GM18507 (cell line): ENCODE data around the gene CDH8.
"Not testable (repeated sequence)": the region's sequence is repeated elsewhere in the genome, so short reads cannot be mapped to it uniquely, and the experiment has no call there.

Experiments
- DNase-seq: peaks from one replicate; pipeline ENCODE4 v3.0.0; 2011; ENCODE audit warnings: low read depth; ENCODE audit not compliant: insufficient read length; ENCODE audit errors: extremely low spot score
- FAIRE-seq: peaks from 2 replicates; lab custom pipeline; 2011; peaks lifted over from hg19 to GRCh38; lab: Jason Lieb, UNC

The CDH8 gene

DNA sequence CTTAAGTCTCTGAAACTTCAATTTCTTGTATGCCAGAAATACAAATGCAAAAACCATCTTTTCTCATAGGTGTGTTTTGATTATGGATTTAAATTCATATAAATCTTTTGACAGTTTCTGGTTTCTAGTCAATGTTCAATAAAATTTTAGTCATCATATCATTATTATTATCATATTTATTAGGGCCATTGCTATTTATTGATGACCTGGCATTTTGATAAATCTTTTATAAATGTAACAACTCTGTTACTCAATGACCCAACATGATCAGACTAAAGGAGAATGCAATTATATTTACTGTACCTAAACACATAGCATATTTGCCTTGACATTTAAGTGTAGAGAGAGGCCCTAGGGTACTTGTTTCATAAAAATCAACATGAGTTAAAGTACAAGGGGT is 320.8 kb downstream of the CDH8 start:
- DNase-seq (no peak), FAIRE-seq (no peak)

DNA sequence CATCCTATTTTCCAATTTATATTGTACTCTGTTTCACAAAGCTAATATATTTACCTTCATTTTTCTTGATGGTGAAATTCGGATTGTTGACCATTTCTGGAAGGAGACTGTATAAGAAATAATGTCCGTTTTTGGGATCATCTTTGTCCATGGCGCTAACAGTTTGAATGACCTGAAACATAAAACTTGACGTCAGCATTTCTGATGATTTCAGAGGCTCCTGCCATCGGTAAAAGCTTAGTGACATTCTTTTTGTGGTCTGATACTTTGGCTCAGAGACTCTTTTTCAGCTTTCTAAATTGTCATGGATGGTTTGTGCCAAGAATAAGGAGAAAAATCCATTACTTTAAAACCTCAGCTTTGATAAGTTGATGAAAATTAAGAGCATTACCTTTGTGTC is 322.5 kb downstream of the CDH8 start:
- FAIRE-seq = no peak
- no peak for DNase-seq

- not testable (repeated sequence) for FAIRE-seq, DNase-seq
These were observed 336.6 kb downstream of the CDH8 start for GRCh38 chr16:61699640-61700039.

DNA sequence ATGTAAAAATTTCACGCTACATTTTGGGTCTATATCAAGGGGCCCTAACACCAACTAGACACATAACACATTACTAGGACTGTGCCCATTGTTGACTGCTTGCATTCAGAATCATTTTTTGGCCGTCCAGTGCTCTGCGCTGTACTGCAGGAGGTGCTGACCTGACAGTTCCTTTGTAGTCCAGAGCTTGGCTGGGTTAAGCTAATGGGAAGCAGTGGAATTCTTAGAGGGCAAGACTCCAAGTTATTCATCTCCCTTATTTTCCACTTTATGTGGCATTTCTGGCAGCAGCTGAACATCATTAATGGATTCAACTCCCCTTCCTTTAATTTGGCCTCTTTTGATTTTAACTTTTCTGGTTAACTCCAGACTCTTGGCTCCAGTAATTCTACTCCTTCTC is 351.7 kb downstream of the CDH8 start:
- DNase-seq = no peak
- FAIRE-seq = no peak

- no peak for FAIRE-seq
- DNase-seq = no peak
These were observed 354.6 kb downstream of the CDH8 start for GRCh38 chr16:61681673-61682072.

DNA sequence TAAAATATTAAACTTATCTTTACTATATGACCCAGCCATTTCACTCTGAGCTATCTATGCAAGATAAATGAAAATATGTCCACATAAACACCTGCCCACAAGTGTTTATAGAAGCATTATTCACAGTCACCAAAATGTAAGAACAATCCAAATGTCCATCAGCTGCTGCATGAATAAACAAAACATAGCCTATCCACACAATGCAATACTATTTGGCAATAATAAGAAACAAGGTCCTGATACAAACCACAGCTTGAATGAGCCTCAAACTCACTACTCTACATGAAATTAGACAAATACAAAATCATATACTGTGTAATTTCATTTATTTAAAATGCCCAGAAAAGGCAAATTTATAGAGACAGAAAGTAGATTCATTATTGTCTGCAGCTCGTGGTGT is 355.1 kb downstream of the CDH8 start:
- DNase-seq (no peak), FAIRE-seq (no peak)

DNA sequence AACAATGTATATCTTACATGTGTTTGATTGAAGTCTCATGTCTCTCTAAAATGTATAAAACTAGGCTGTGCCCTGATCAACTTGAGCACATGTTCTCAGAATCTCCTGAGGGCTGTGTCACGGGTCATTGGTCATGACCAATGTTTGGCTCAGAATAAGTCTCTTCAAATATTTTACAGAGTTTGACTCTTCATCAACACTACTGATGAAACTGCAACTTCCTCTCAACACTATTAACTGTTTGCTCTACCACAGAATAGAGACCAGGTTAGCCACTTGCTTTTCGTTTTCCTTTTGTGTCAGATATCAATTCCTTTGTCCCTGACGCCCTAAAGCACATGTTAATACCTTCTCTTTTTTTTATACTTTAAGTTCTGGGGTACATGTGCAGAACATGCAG is 358.1 kb downstream of the CDH8 start:
- DNase-seq (no peak), FAIRE-seq (no peak)

DNA sequence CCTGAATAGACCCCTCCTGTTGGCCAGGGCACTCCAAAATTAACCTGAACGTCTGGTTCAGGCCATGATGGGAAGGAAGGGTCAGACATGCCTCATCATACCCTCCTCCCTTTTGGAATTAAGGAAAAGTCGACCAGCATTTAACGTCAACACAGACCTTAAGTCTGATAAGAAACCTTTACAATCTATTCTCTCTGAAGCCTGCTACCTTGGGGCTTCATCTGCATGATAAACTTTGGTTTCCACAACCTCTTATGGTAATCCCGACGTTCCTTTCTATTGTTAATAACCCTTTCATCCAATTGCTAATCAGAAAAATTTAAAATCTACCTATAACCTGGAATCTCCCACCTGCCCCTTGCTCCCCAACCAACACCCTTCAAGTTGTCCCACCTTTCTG is 358.5 kb downstream of the CDH8 start:
- DNase-seq (no peak), FAIRE-seq (no peak)

DNA sequence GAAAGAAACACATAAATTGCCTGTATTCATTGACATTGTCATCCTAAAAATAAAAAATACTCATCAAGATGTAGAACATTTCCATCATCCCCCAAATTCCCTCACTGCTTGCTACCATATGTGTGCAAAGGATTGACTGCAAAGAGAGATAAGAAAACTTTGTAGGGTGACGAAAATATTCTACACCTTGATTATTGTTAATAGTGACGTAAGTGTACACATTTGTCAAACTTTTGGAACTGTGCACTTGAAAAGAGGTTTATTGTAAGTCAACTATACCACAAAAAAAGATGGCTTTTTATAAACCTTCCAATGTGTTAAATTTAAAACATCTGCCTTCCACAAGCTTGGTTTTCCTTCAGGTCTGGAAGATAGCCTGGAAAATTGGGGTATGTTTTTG is 359.5 kb downstream of the CDH8 start:
- FAIRE-seq (no peak), DNase-seq (no peak)

DNA sequence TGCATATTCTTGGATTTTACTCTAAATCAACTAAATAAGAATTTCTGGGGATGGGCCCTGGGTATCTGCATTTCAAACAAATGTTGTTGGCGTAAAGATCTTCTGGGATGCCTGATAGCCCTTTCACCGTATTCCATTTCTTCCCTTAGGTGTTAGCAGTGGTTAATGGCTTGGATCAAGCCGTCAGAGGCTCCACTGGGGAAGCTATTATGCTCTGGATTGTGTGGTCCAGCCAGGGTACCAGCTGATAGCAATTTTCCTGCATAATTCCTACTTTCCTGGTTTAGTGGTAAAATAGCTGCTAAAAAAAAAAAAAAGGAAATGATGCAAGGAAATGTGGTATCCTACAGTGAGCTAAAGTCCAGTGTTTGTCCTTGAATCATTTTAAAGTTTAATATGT is 365.1 kb downstream of the CDH8 start:
- FAIRE-seq = no peak

GRCh38 chr16:61665512-61665911 is 370.7 kb downstream of the CDH8 start:
- FAIRE-seq (no peak), DNase-seq (no peak)

More for the DNA sequence above, 365.1 kb downstream of the CDH8 start:
- DNase-seq = no peak

GRCh38 chr16:61659936-61660335 is 376.3 kb downstream of the CDH8 start:
- FAIRE-seq = no peak
- no peak for DNase-seq

DNA sequence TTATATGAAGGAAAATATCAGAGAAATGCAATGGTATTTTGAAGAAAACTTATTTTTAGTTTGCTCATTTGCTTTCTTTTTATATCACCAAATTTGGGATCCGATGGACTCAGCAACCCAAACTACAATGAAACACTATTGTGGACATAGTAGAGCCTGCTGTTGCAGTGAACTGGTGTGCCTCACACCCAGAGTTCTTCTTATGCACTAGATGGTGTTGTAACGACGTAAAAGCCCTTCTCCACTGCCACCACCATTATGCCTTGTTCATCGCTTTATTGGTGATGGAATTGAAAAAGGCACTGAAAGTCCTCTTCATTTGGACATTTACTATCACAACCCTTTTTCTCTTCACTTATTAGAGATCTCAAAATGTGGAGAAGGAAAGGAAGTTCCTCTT is 381.3 kb downstream of the CDH8 start:
- FAIRE-seq = no peak

GRCh38 chr16:61653544-61653943 is 382.7 kb downstream of the CDH8 start:
- DNase-seq (no peak), FAIRE-seq (no peak)

More for the DNA sequence above, 381.3 kb downstream of the CDH8 start:
- no peak for DNase-seq

DNA sequence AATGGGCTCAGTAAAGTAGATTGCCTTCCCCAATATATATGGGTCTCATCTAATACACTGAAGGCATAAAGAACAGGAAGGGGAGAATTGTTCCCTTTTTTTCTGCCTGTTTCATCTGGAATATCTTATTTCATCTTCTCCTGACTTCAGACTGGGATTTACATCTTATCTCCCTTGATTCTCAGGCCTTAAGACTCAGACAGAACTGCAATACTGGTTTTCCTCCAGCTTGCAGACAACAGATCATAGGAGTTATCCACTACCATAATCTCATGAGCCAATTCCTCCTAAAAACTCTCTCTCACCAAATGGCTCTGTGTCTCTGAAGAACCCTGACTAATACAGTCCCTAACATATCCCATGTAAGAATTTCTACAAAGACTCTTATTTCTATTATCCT is 390.7 kb downstream of the CDH8 start:
- FAIRE-seq (no peak), DNase-seq (no peak)

DNA sequence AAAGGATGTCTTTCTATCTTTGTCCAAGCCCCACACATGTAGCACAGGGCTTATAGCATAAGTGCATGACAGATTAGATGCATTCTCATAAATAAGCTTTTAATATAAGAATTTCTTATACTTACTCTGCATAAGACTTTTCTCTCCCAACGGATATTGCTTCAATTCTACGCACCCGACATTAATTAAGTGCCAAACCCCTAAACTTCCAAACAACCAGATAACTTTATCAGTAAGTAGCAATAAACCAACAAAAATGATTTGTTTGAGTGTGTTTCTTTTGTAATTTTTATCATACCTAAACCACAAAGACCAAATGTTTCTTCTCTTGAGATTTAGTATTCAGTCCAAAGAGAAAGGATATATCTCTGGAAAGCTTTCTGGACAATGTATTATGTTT is 391.5 kb downstream of the CDH8 start:
- FAIRE-seq = no peak
- DNase-seq = no peak

DNA sequence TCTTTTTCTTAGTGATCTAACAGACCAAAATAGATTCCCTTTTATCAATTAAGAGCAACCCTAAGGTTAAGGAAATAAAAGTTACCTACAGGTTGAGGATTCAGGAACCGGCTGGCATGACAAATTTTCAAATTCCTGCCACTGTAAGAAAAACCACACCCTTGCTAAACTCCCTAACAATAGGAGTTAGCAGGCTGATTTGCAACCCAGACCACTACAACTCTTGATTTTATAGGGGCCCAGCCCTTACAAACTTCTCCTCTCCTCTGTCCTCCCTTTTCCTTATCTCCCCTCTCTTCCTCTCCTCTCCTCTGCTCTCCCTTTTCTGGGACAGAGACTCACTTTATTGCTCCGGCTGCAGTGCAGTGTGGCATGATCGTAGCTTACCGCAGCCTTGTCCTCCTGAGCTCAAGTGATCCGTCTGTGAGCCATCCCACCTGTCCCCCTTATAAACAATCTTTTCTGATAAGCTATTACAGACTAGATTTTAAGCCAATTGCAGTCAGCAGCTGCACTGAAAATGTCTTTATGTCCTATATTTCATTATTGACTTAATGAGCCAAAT is 418.9 kb downstream of the CDH8 start:
- DNase-seq (no peak), FAIRE-seq (no peak)

DNA sequence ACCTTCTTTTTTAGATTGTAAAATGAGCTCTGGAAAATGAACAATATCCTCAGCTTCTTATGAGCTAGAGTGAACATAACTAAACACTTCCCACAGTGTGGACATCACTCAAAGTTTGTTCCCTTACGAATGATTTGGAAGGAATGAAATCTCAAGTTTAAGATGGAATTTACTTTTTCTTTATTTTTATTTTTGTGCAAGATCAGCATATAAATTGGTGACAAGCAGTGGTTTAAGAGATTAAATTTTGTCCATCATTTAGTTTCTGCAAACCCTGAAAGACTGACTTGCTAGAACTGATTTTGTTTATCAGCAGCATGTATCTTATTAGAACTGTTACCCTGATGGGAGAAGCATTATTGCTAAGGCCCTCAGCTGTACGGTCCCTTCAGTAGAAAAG is 420.1 kb downstream of the CDH8 start:
- no peak for FAIRE-seq

DNA sequence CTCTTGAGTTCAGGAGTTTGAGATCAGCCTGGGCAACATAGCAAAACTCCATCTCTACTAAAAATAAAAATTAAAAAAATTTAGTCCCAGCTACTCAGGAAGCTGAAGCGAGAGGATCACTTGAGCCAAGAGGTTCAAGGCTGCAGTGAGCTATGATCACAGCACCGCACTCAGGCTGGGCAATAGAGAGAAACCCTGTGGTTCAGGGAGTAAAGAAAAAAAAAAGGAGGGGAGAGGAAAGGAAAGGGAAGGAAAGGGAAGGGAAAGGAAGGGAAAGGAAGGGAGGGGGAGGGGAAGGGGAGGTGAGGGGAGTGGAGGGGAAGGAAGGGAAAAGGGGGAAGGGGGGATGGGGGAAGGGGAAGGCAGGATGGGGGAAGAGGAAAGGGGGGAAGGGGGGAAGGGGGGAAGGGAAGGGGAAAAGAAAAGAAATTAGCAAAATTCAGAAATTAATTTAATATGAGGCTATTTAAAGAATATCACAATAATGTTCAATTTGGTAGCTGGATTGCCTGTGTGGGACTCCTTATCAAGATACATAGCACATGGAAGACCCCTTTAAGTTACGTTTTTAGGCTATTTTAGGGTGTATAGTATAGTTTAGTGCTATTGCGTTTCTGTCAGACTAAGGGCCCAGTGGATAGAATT is 424.3 kb downstream of the CDH8 start:
- FAIRE-seq (no peak), DNase-seq (no peak)

More for the DNA sequence above, 420.1 kb downstream of the CDH8 start:
- DNase-seq = no peak

DNA sequence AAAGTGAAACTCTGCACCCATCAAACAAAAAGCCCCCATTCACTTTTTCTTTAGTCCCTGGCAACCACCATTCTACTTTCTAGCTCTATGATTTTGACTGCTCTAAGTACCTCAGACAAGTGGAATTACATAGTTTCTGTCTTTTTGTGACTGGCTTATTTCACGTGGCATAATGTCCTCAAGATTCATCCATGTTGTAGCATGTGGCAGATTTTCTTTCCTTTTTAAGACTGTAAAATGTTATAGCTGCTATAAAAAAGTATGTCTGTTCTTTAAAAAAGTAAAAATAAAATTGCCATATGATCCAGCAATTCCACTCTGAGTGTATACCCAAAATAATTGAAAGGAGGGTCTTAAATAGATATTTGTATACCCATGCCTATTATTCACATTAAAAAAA is 429.7 kb downstream of the CDH8 start:
- no peak for DNase-seq
- no peak for FAIRE-seq
